Dendritic cell treated with granulocyte-macrophage colony-stimulating factor and Interleukin-4, amounts not matched to agents 40 ng/mL and 50 ng/mL, for 4 days (primary cell): ENCODE measurements around the gene ACTR5.

Experiments used
- H3K27ac Mint-ChIP-seq: one replicate; pipeline ENCODE4 v1.8.0; 2022; ENCODE audit warnings: mild to moderate bottlenecking, mixed read lengths
- H3K27me3 Mint-ChIP-seq: one replicate; pipeline ENCODE4 v1.8.0; 2022; ENCODE audit warnings: mild to moderate bottlenecking, mixed read lengths
- H3K36me3 Mint-ChIP-seq: one replicate; pipeline ENCODE4 v1.8.0; 2022; ENCODE audit warnings: low read depth, mixed read lengths
- H3K4me1 Mint-ChIP-seq: one replicate; pipeline ENCODE4 v1.8.0; 2022; ENCODE audit warnings: low read depth, mixed read lengths
- H3K4me3 Mint-ChIP-seq: one replicate; pipeline ENCODE4 v1.8.0; 2022; ENCODE audit warnings: mild to moderate bottlenecking, moderate library complexity, mixed read lengths
- H3K9me3 Mint-ChIP-seq: one replicate; pipeline ENCODE4 v1.8.0; 2022; ENCODE audit warnings: mixed read lengths
- intact Hi-C: fragments of 100-400 bp; cut with micrococcal nuclease; formaldehyde crosslinking; loops from one replicate; pipeline ENCODE4 v1.15.0; 2022

Gene ACTR5

GRCh38 chr20:38766071-38766470 lies 17.8 kb downstream of the ACTR5 start:
- no peak overlapping the region for H3K27ac Mint-ChIP-seq
- peaks cover 11% of the 10 kb centered on the region for H3K4me1 Mint-ChIP-seq
- H3K27me3 Mint-ChIP-seq = no peaks in the 10 kb centered on the region
- H3K9me3 Mint-ChIP-seq = no peaks in the 10 kb centered on the region
- peaks cover 96% of the 10 kb centered on the region for H3K36me3 Mint-ChIP-seq
- H3K4me3 Mint-ChIP-seq = no peak overlapping the region
- intact Hi-C loops = no loop called here

GRCh38 chr20:38769376-38770295 lies 21.4 kb downstream of the ACTR5 start:
- Mint-ChIP-seq H3K27ac (no peak overlapping the region), H3K36me3 (peaks cover 96% of the 10 kb centered on the region), H3K27me3 (no peaks in the 10 kb centered on the region), H3K4me3 (no peak overlapping the region), H3K9me3 (peaks cover 17% of the 10 kb centered on the region), H3K4me1 (no peaks in the 10 kb centered on the region)
- intact Hi-C loops = no loop called here

- no peaks in the 10 kb centered on the region for H3K4me1 Mint-ChIP-seq
- no peak overlapping the region for H3K27ac Mint-ChIP-seq
- intact Hi-C loops = no loop called here
- H3K4me3 Mint-ChIP-seq = no peak overlapping the region
- H3K9me3 Mint-ChIP-seq = peaks cover 17% of the 10 kb centered on the region
- no peaks in the 10 kb centered on the region for H3K27me3 Mint-ChIP-seq
- H3K36me3 Mint-ChIP-seq = peaks cover 96% of the 10 kb centered on the region
These were observed 22.3 kb downstream of the ACTR5 start for GRCh38 chr20:38770546-38770945.

- intact Hi-C loops = no loop called here
- peaks cover 17% of the 10 kb centered on the region for H3K9me3 Mint-ChIP-seq
- no peaks in the 10 kb centered on the region for H3K27me3 Mint-ChIP-seq
- H3K27ac Mint-ChIP-seq = no peak overlapping the region
- no peaks in the 10 kb centered on the region for H3K4me1 Mint-ChIP-seq
- H3K36me3 Mint-ChIP-seq = peaks cover 92% of the 10 kb centered on the region
- no peak overlapping the region for H3K4me3 Mint-ChIP-seq
These were observed 22.7 kb downstream of the ACTR5 start for GRCh38 chr20:38770970-38771369.

- H3K4me3 Mint-ChIP-seq = no peak overlapping the region
- intact Hi-C loops = no loop called here
- peaks cover 17% of the 10 kb centered on the region for H3K9me3 Mint-ChIP-seq
- no peaks in the 10 kb centered on the region for H3K27me3 Mint-ChIP-seq
- no peak overlapping the region for H3K27ac Mint-ChIP-seq
- no peaks in the 10 kb centered on the region for H3K4me1 Mint-ChIP-seq
- H3K36me3 Mint-ChIP-seq = peaks cover 86% of the 10 kb centered on the region
These were observed 23.4 kb downstream of the ACTR5 start for GRCh38 chr20:38771621-38772020.

GRCh38 chr20:38774167-38774566 lies 25.9 kb downstream of the ACTR5 start:
- Mint-ChIP-seq H3K9me3 (peaks cover 17% of the 10 kb centered on the region), H3K27ac (no peak overlapping the region), H3K36me3 (peaks cover 60% of the 10 kb centered on the region), H3K4me3 (no peak overlapping the region), H3K27me3 (no peaks in the 10 kb centered on the region), H3K4me1 (no peaks in the 10 kb centered on the region)
- intact Hi-C loops = no loop called here

- peaks cover 17% of the 10 kb centered on the region for H3K9me3 Mint-ChIP-seq
- H3K27ac Mint-ChIP-seq = no peak overlapping the region
- no peak overlapping the region for H3K4me3 Mint-ChIP-seq
These were observed 28.1 kb downstream of the ACTR5 start for GRCh38 chr20:38776363-38776762.

GRCh38 chr20:38779247-38780097 lies 31.2 kb downstream of the ACTR5 start:
- Mint-ChIP-seq H3K4me1 (no peaks in the 10 kb centered on the region), H3K9me3 (no peaks in the 10 kb centered on the region), H3K27me3 (no peaks in the 10 kb centered on the region), H3K4me3 (no peak overlapping the region), H3K27ac (no peak overlapping the region), H3K36me3 (peaks cover 9% of the 10 kb centered on the region)
- intact Hi-C loops = no loop called here

More at GRCh38 chr20:38776363-38776762, 28.1 kb downstream of the ACTR5 start:
- Mint-ChIP-seq H3K27me3 (no peaks in the 10 kb centered on the region), H3K36me3 (peaks cover 40% of the 10 kb centered on the region), H3K4me1 (no peaks in the 10 kb centered on the region)
- intact Hi-C loops = no loop called here

GRCh38 chr20:38782275-38782674 lies 34.0 kb downstream of the ACTR5 start:
- Mint-ChIP-seq H3K9me3 (no peaks in the 10 kb centered on the region), H3K4me3 (no peak overlapping the region), H3K4me1 (no peaks in the 10 kb centered on the region), H3K27me3 (no peaks in the 10 kb centered on the region), H3K27ac (no peak overlapping the region), H3K36me3 (no peaks in the 10 kb centered on the region)
- intact Hi-C loops = no loop called here

- Mint-ChIP-seq H3K4me3 (no peak overlapping the region), H3K27ac (no peak overlapping the region), H3K9me3 (no peaks in the 10 kb centered on the region), H3K4me1 (peaks cover 4% of the 10 kb centered on the region), H3K27me3 (peaks cover 5% of the 10 kb centered on the region), H3K36me3 (no peaks in the 10 kb centered on the region)
- intact Hi-C loops = no loop called here
These were observed 39.6 kb downstream of the ACTR5 start for GRCh38 chr20:38787870-38788269.

- no peak overlapping the region for H3K4me3 Mint-ChIP-seq
- intact Hi-C loops = no loop called here
- H3K9me3 Mint-ChIP-seq = no peaks in the 10 kb centered on the region
- peaks cover 5% of the 10 kb centered on the region for H3K27me3 Mint-ChIP-seq
- H3K4me1 Mint-ChIP-seq = peaks cover 4% of the 10 kb centered on the region
- no peak overlapping the region for H3K27ac Mint-ChIP-seq
- H3K36me3 Mint-ChIP-seq = no peaks in the 10 kb centered on the region
These were observed 41.4 kb downstream of the ACTR5 start for GRCh38 chr20:38789503-38790199.

GRCh38 chr20:38790200-38791053 lies 42.2 kb downstream of the ACTR5 start:
- Mint-ChIP-seq H3K4me3 (no peak overlapping the region), H3K27ac (no peak overlapping the region)
- intact Hi-C loops = no loop called here

GRCh38 chr20:38791291-38791690 lies 43.0 kb downstream of the ACTR5 start:
- H3K27ac Mint-ChIP-seq = no peak overlapping the region
- H3K4me3 Mint-ChIP-seq = no peak overlapping the region
- H3K36me3 Mint-ChIP-seq = no peaks in the 10 kb centered on the region
- H3K9me3 Mint-ChIP-seq = no peaks in the 10 kb centered on the region
- intact Hi-C loops = no loop called here
- H3K4me1 Mint-ChIP-seq = peaks cover 4% of the 10 kb centered on the region
- peaks cover 5% of the 10 kb centered on the region for H3K27me3 Mint-ChIP-seq

More at GRCh38 chr20:38790200-38791053, 42.2 kb downstream of the ACTR5 start:
- Mint-ChIP-seq H3K36me3 (no peaks in the 10 kb centered on the region), H3K9me3 (no peaks in the 10 kb centered on the region), H3K4me1 (peaks cover 4% of the 10 kb centered on the region), H3K27me3 (peaks cover 5% of the 10 kb centered on the region)
